HepG2 (cell line): Measurements from ENCODE around the gene SMYD4. TPM values are rescaled to one million over a fixed set of nuclear protein-coding genes. Genes with fewer than 3 reads are reported as not detected.

Experiments used
- GABPA ChIP-seq, 2 experiments: IDR thresholded peaks; 2 replicates each; pipeline ENCODE4 v1.6.1; 2011 to 2016; ENCODE audit warnings: low read depth in 2 of 2, low read length in 1 of 2, missing biosample characterization in 1 of 2, missing genetic modification characterization in 1 of 2
- GLI4 ChIP-seq: sonication (generic); formaldehyde crosslinking; IDR thresholded peaks from 2 replicates; pipeline ENCODE4 v1.5.1; 2020; ENCODE audit warnings: missing genetic modification reagents, mild to moderate bottlenecking, moderate library complexity, borderline replicate concordance
- NR1H2 ChIP-seq: sonication (generic); formaldehyde crosslinking; IDR thresholded peaks from 2 replicates; pipeline ENCODE4 v1.8.1; 2022; ENCODE audit warnings: low read depth, missing genetic modification reagents, borderline replicate concordance
- NR3C1 ChIP-seq: sonication (generic); formaldehyde crosslinking; IDR thresholded peaks from 2 replicates; pipeline ENCODE4 v1.4.0; 2020; ENCODE audit warnings: missing genetic modification reagents
- PAXIP1 ChIP-seq: sonication (generic); formaldehyde crosslinking; conservative IDR thresholded peaks from 2 replicates; pipeline ENCODE4 v1.4.0; 2020; ENCODE audit warnings: mild to moderate bottlenecking, missing genetic modification reagents, moderate library complexity
- PHB2 ChIP-seq: fragments of 450-650 bp; IDR thresholded peaks from 2 replicates; pipeline ENCODE4 v1.6.1; 2018; ENCODE audit not compliant: partially characterized antibody
- REL ChIP-seq: sonication (generic); formaldehyde crosslinking; conservative IDR thresholded peaks from 2 replicates; pipeline ENCODE4 v1.8.0; 2022; ENCODE audit warnings: mild to moderate bottlenecking, missing genetic modification reagents, moderate library complexity
- RXRB ChIP-seq: IDR thresholded peaks from 2 replicates; pipeline ENCODE4 v1.6.1; 2016; ENCODE audit warnings: borderline replicate concordance, missing genetic modification reagents, missing compliant biosample characterization
- SAFB2 ChIP-seq: sonication (generic); formaldehyde crosslinking; IDR thresholded peaks from 2 replicates; pipeline ENCODE4 v1.5.1; 2020; ENCODE audit warnings: missing genetic modification reagents, low read depth, mild to moderate bottlenecking, borderline replicate concordance
- SRF ChIP-seq: IDR thresholded peaks from 2 replicates; pipeline ENCODE4 v1.6.1; 2011; ENCODE audit warnings: mild to moderate bottlenecking, low read depth, low read length, moderate library complexity
- THAP11 ChIP-seq: IDR thresholded peaks from 2 replicates; pipeline ENCODE4 v1.6.1; 2016; ENCODE audit warnings: missing biosample characterization, missing genetic modification reagents
- TMF1 ChIP-seq: sonication (generic); formaldehyde crosslinking; IDR thresholded peaks from 2 replicates; pipeline ENCODE4 v1.8.1; 2022; ENCODE audit warnings: low read depth, missing genetic modification reagents
- XRCC5 ChIP-seq: fragments of 200-400 bp; formaldehyde crosslinking; optimal IDR thresholded peaks from 2 replicates; pipeline ENCODE3; 2017; ENCODE audit warnings: mild to moderate bottlenecking, low read length
- YEATS2 ChIP-seq: sonication (generic); formaldehyde crosslinking; IDR thresholded peaks from 2 replicates; pipeline ENCODE4 v1.4.0; 2020; ENCODE audit warnings: missing genetic modification reagents, borderline replicate concordance
- ZBTB3 ChIP-seq: sonication (generic); formaldehyde crosslinking; IDR thresholded peaks from 2 replicates; pipeline ENCODE4 v1.4.0; 2020; ENCODE audit warnings: low read depth, mild to moderate bottlenecking, moderate library complexity, missing genetic modification reagents, borderline replicate concordance
- ZFP41 ChIP-seq: sonication (generic); formaldehyde crosslinking; IDR thresholded peaks from 2 replicates; pipeline ENCODE4 v1.4.0; 2020; ENCODE audit warnings: mild to moderate bottlenecking, missing genetic modification reagents, borderline replicate concordance
- ZMYM4 ChIP-seq: sonication (generic); formaldehyde crosslinking; IDR thresholded peaks from 2 replicates; pipeline ENCODE4 v1.8.1; 2023; ENCODE audit warnings: mild to moderate bottlenecking, missing genetic modification reagents
- ZNF124 ChIP-seq: sonication (generic); formaldehyde crosslinking; IDR thresholded peaks from 2 replicates; pipeline ENCODE4 v1.4.0; 2020; ENCODE audit warnings: missing genetic modification reagents
- ZNF614 ChIP-seq: IDR thresholded peaks from 2 replicates; pipeline ENCODE4 v1.6.1; 2018; ENCODE audit warnings: missing biosample characterization, missing genetic modification reagents, inconsistent platforms, borderline replicate concordance
- ZNF652 ChIP-seq: IDR thresholded peaks from 2 replicates; pipeline ENCODE4 v1.6.1; 2016; ENCODE audit warnings: low read depth, borderline replicate concordance
- polyA plus RNA-seq, 8 experiments: library from polyadenylated mRNA; depleted of rRNA in 3 of 8; stranded (reverse) in 7 of 8; unstranded in 1 of 8; fragments of >200 nt; fragmentation: Illumina TruSeq in 4 of 8; extraction: Trizol in 4 of 8; gene quantifications; 2 replicates each; pipeline versions ENCODE4 v1.2.1 to v1.2.3, GENCODE V29; 2011 to 2016; ENCODE audit warnings: low read depth in 4 of 8, missing spikeins in 1 of 8, mixed read lengths in 1 of 8; ENCODE audit not compliant: insufficient read depth in 1 of 8
- total RNA-seq, 5 experiments: library from RNA; depleted of rRNA; stranded (reverse); fragments of >200 nt; fragmentation: Illumina TruSeq; extraction: Trizol; gene quantifications; 2 replicates each; pipeline ENCODE4 v1.2.3, GENCODE V29; 2016; ENCODE audit warnings: low read depth in 1 of 5
- TF ChIP-seq, protein P1 (sequence below): sonication (generic); formaldehyde crosslinking; IDR thresholded peaks from 2 replicates; pipeline ENCODE4 v1.4.0; 2020; ENCODE audit warnings: low read depth, missing genetic modification reagents
- TF ChIP-seq, protein P2 (sequence below): sonication (generic); formaldehyde crosslinking; IDR thresholded peaks from 2 replicates; pipeline ENCODE4 v1.4.0; 2020; ENCODE audit warnings: mild to moderate bottlenecking, missing genetic modification reagents

The SMYD4 gene
- total and polyA plus RNA-seq, 2 of the 13 experiments (the other 11 are each of a cell fraction or from before 2014, with no cell fraction given), result 7.4 to 11.3 TPM

DNA sequence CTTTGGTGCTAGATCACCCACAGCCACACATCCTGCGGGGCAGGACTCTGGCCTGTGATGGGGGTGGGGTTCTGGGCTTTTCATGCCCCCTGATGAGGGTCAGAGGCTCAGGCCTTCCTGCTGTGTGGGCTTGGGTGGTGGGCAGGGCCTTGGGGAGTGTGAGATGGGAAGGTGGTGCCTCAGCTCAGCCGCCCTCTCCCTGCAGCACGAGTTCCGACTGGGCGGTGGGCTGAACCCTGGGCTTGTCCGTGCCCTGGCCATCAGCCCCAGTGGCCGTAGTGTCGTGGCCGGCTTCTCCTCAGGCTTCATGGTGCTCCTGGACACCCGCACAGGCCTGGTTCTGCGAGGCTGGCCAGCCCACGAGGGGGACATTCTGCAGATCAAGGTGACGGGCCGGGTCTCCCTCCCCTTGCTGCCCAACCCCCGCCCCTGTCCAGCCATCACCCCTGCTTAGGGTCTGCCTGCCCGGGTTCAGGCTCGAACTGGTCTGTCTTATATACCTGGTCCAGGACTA lies 93.8 kb downstream of the SMYD4 start (continued):
- TF ChIP-seq ZBTB3 (CRISPR knock-in tag) (no peak), RXRB (CRISPR knock-in tag) (no peak), THAP11 (no peak), ZNF614 (CRISPR knock-in tag) (no peak), ZNF124 (CRISPR knock-in tag) (no peak), TMF1 (no peak), PHB2 (no peak), REL (CRISPR knock-in tag) (no peak), ZMYM4 (CRISPR knock-in tag) (no peak), ZNF652 (no peak), ZFP41 (CRISPR knock-in tag) (no peak), NR1H2 (no peak), GLI4 (CRISPR knock-in tag) (no peak), SRF (no peak), GABPA (IDR thresholded peaks at IDR 0.05; ENCODE audit: low read depth, low read length) (no peak), GABPA (CRISPR knock-in tag; IDR thresholded peaks at IDR 0.05; ENCODE audit: low read depth) (no peak), SAFB2 (CRISPR knock-in tag) (no peak), XRCC5 (no peak), NR3C1 (CRISPR knock-in tag) (no peak), PAXIP1 (no peak), YEATS2 (CRISPR knock-in tag) (0 out of 2 replicates have a peak, but pooled peaks have one; percentile 28)
- TF ChIP-seq, protein P1, sequence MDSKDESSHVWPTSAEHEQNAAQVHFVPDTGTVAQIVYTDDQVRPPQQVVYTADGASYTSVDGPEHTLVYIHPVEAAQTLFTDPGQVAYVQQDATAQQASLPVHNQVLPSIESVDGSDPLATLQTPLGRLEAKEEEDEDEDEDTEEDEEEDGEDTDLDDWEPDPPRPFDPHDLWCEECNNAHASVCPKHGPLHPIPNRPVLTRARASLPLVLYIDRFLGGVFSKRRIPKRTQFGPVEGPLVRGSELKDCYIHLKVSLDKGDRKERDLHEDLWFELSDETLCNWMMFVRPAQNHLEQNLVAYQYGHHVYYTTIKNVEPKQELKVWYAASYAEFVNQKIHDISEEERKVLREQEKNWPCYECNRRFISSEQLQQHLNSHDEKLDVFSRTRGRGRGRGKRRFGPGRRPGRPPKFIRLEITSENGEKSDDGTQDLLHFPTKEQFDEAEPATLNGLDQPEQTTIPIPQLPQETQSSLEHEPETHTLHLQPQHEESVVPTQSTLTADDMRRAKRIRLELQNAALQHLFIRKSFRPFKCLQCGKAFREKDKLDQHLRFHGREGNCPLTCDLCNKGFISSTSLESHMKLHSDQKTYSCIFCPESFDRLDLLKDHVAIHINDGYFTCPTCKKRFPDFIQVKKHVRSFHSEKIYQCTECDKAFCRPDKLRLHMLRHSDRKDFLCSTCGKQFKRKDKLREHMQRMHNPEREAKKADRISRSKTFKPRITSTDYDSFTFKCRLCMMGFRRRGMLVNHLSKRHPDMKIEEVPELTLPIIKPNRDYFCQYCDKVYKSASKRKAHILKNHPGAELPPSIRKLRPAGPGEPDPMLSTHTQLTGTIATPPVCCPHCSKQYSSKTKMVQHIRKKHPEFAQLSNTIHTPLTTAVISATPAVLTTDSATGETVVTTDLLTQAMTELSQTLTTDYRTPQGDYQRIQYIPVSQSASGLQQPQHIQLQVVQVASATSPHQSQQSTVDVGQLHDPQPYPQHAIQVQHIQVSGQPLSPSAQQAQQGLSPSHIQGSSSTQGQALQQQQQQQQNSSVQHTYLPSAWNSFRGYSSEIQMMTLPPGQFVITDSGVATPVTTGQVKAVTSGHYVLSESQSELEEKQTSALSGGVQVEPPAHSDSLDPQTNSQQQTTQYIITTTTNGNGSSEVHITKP (CRISPR knock-in tag), result no peak
- TF ChIP-seq, protein P2, sequence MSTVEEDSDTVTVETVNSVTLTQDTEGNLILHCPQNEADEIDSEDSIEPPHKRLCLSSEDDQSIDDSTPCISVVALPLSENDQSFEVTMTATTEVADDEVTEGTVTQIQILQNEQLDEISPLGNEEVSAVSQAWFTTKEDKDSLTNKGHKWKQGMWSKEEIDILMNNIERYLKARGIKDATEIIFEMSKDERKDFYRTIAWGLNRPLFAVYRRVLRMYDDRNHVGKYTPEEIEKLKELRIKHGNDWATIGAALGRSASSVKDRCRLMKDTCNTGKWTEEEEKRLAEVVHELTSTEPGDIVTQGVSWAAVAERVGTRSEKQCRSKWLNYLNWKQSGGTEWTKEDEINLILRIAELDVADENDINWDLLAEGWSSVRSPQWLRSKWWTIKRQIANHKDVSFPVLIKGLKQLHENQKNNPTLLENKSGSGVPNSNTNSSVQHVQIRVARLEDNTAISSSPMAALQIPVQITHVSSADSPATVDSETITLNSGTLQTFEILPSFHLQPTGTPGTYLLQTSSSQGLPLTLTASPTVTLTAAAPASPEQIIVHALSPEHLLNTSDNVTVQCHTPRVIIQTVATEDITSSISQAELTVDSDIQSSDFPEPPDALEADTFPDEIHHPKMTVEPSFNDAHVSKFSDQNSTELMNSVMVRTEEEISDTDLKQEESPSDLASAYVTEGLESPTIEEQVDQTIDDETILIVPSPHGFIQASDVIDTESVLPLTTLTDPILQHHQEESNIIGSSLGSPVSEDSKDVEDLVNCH (CRISPR knock-in tag), result 0 out of 2 replicates have a peak, but pooled peaks have one; percentile 47
